ENCODE data around the gene OBP2B. TPM values are rescaled to one million over a fixed set of nuclear protein-coding genes. Genes with fewer than 3 reads are reported as not detected.

Gene OBP2B
- not detected in 2 replicates for total RNA-seq

GRCh38 chr9:133208880-133209300 lies at the start of gene OBP2B:
TSS of gene OBP2B (minus strand) at chr9:133209250. CDS start at chr9:133209199, 51 bp downstream.

GRCh38 chr9:133163504-133164172 lies 45.4 kb downstream of the OBP2B start, which contains the start of gene GBGT1:
TSS of gene GBGT1 (minus strand) at chr9:133163914. CDS start at chr9:133162412, 1,502 bp downstream.

Other genes with a start within 250 kb of the OBP2B start
- gene GFI1B, start 230.6 kb downstream of the OBP2B start, total RNA-seq, result under 0.01 TPM in 1 of 2 replicates, not detected in the other
- gene GTF3C5, start 178.3 kb downstream of the OBP2B start, total RNA-seq, result 50.6 and 61.3 TPM in 2 replicates
- gene CEL, start 147.3 kb downstream of the OBP2B start, total RNA-seq, result 0.54 and 0.79 TPM in 2 replicates
- 35.5 and 42.0 TPM in 2 replicates for gene RALGDS, start 88.0 kb downstream of the OBP2B start, total RNA-seq
- 3.9 and 12.7 TPM in 2 replicates for gene GBGT1, start 45.3 kb downstream of the OBP2B start, total RNA-seq
- gene ABO, start 66.0 kb upstream of the OBP2B start, total RNA-seq, result under 0.01 TPM in 1 of 2 replicates, not detected in the other
- 5.7 and 9.4 TPM in 2 replicates for gene SURF6, start 126.9 kb upstream of the OBP2B start, total RNA-seq
- 13.7 and 16.7 TPM in 2 replicates for gene MED22, start 138.9 kb upstream of the OBP2B start, total RNA-seq
- 1,495 and 2,171 TPM in 2 replicates for gene RPL7A, start 139.0 kb upstream of the OBP2B start, total RNA-seq
- 22.0 and 30.0 TPM in 2 replicates for gene SURF1, start 147.2 kb upstream of the OBP2B start, total RNA-seq
- gene SURF2, start 147.3 kb upstream of the OBP2B start, total RNA-seq, result 6.3 and 16.9 TPM in 2 replicates
- gene SURF4, start 166.8 kb upstream of the OBP2B start, total RNA-seq, result 255 and 467 TPM in 2 replicates
- 1.6 and 2.7 TPM in 2 replicates for gene STKLD1, start 167.1 kb upstream of the OBP2B start, total RNA-seq
- gene REXO4, start 208.8 kb upstream of the OBP2B start, total RNA-seq, result 12.1 and 19.2 TPM in 2 replicates
- gene ADAMTS13, start 213.1 kb upstream of the OBP2B start, total RNA-seq, result 2.0 and 4.7 TPM in 2 replicates